GM19455 (cell line): ENCODE measurements around the gene ODAD3.
"Not testable (repeated sequence)": the region's sequence is repeated elsewhere in the genome, so short reads cannot be mapped to it uniquely, and the experiment has no call there.

Source experiments
- ATAC-seq: cut with Tn5 transposase; IDR thresholded peaks from one replicate; pipeline ENCODE4 v1.9.1; 2021; ENCODE audit not compliant: unreplicated experiment

Gene ODAD3

GRCh38 chr19:11435057-11435832 lies at the start of gene ODAD3, which contains the start of gene PRKCSH:
TSS of gene ODAD3 (minus strand) at chr19:11435121. CDS start at chr19:11435016, 105 bp downstream.
TSS of gene PRKCSH (plus strand) at chr19:11435635. CDS start at chr19:11436118, 483 bp downstream.
- ATAC-seq, result peak; percentile 88

GRCh38 chr19:11483366-11484111 lies 48.6 kb upstream of the ODAD3 start:
- ATAC-seq, result no peak

- peak; percentile 63 for ATAC-seq
Measured at GRCh38 chr19:11482384-11483050, 47.6 kb upstream of the ODAD3 start.

GRCh38 chr19:11481534-11482383 lies 46.8 kb upstream of the ODAD3 start:
- peak; percentile 71 for ATAC-seq

GRCh38 chr19:11480715-11481533 lies 46.0 kb upstream of the ODAD3 start, which contains the start of gene ELAVL3:
TSS of gene ELAVL3 (minus strand) at chr19:11481046. CDS start at chr19:11480608, 438 bp downstream.
- ATAC-seq, result no peak

- no peak for ATAC-seq
Measured at GRCh38 chr19:11479898-11480714, 45.2 kb upstream of the ODAD3 start.

- ATAC-seq, result no peak
Measured at GRCh38 chr19:11479090-11479897, 44.4 kb upstream of the ODAD3 start.

GRCh38 chr19:11478167-11479089 lies 43.5 kb upstream of the ODAD3 start:
- ATAC-seq, result no peak

- no peak for ATAC-seq
Measured at GRCh38 chr19:11475861-11476260, 40.9 kb upstream of the ODAD3 start.

GRCh38 chr19:11475343-11475742 lies 40.4 kb upstream of the ODAD3 start:
- ATAC-seq, result not testable (repeated sequence)

GRCh38 chr19:11473725-11474124 lies 38.8 kb upstream of the ODAD3 start:
- ATAC-seq, result no peak

GRCh38 chr19:11468266-11468845 lies 33.4 kb upstream of the ODAD3 start:
- ATAC-seq, result not testable (repeated sequence)

GRCh38 chr19:11465600-11465999 lies 30.7 kb upstream of the ODAD3 start:
- ATAC-seq, result no peak

- no peak for ATAC-seq
Measured at GRCh38 chr19:11464333-11465265, 29.7 kb upstream of the ODAD3 start.

- no peak for ATAC-seq
Measured at GRCh38 chr19:11463391-11463790, 28.5 kb upstream of the ODAD3 start.
